Esophagus muscularis mucosa (tissue), 4 donors: Measurements from ENCODE around the gene CYP4F22.

Source experiments
- CTCF ChIP-seq, 3 experiments: fragments of 200-600 bp in 2 of 3; fragments of 450-650 bp in 1 of 3; sonication (generic) in 2 of 3; IDR thresholded peaks; one replicate each; pipeline ENCODE4 v1.5.1; 2017 to 2019; ENCODE audit warnings: antibody characterized with exemption in 3 of 3, mild to moderate bottlenecking in 2 of 3, moderate library complexity in 1 of 3
- EP300 ChIP-seq: sonication (generic); formaldehyde crosslinking; IDR thresholded peaks from one replicate; pipeline ENCODE4 v1.6.1; 2017; ENCODE audit warnings: antibody characterized with exemption
- POLR2AphosphoS5 ChIP-seq, 2 donors: sonication (generic); formaldehyde crosslinking; IDR thresholded peaks; one replicate each; pipeline ENCODE4 v1.6.1; 2017; ENCODE audit warnings: antibody characterized with exemption in 2 of 2

DNA sequence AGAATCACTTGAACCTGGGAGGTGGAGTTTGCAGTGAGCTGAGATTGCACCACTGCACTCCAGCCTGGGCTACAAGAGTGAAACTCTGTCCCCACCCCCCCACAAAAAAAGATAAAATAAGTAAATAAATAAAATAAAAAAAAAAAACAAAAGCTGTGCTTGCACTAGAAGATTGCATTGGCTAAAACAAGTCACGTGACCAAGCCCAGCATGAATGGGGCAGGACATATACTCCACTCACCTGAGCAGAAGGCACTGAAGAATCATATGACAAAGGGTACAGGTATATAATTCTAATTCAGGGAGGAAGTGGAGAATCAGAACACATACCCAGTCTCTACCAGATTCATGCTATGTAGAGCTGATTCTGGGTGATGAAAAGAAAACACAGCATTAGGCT is 36.6 kb downstream of the CYP4F22 start:
- TF ChIP-seq CTCF (IDR thresholded peaks at IDR 0.05) (no peak), POLR2AphosphoS5 (IDR thresholded peaks at IDR 0.05) (no peak), EP300 (no peak)
